ENCODE measurements around the gene PDCL3.

DNA sequence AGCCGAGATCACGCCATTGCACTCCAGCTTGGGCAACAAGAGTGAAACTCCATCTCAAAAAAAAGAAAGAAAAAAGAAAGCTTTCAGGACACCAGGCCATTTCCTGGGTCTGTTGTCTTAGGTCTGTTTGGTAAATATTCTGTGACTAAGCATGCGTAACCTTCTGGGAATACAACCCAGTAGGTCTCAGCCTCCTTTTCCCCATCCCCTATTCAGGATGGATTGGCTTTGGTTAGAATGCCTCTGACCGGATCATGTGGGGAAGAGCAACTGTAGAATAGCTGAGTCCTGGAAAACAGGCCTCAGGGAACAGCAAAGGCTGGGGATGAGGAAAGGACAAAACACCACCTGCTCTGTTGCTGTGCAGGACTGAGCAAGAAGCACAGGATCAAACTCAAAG is 1.6 kb upstream of the PDCL3 start:
- no peak for TF ChIP-seq CTCF (IDR thresholded peaks at IDR 0.05; ENCODE audit: extremely low read depth in 1 of 2, insufficient read depth in 1 of 2, low read depth in 1 of 2, low read length in 2 of 2)
- no peak for TF ChIP-seq POLR2A (IDR thresholded peaks at IDR 0.05; ENCODE audit: low read depth, low read length)
- no peak for TF ChIP-seq EZH2 (IDR thresholded peaks at IDR 0.05; ENCODE audit: borderline replicate concordance, low read depth, low read length, severe bottlenecking)
- no peak for TF ChIP-seq POLR2AphosphoS5 (IDR thresholded peaks at IDR 0.05; ENCODE audit: insufficient read depth, low read depth, low read length)
- TF ChIP-seq FOS (IDR thresholded peaks at IDR 0.05; ENCODE audit: borderline replicate concordance, insufficient read depth, low read length), result no peak
